Subcutaneous abdominal adipose tissue (tissue), 5 donors: ENCODE data around the gene MALAT1.

Experiments used
- H3K27ac ChIP-seq: one replicate; pipeline ENCODE4 v1.7.0; 2013; ENCODE audit warnings: low read depth, mild to moderate bottlenecking, inconsistent platforms, low read length, moderate library complexity
- H3K27me3 ChIP-seq, 5 donors: one replicate each; pipeline ENCODE4 v1.7.0; 2013; ENCODE audit warnings: low read length in 5 of 5, inconsistent platforms in 1 of 5; ENCODE audit not compliant: control insufficient read depth in 5 of 5, insufficient read depth in 4 of 5
- H3K36me3 ChIP-seq, 5 donors: one replicate each; pipeline ENCODE4 v1.7.0; 2013; ENCODE audit warnings: low read length in 5 of 5; ENCODE audit not compliant: control insufficient read depth in 5 of 5, insufficient read depth in 5 of 5
- H3K4me1 ChIP-seq, 5 donors: one replicate each; pipeline ENCODE4 v1.7.0; 2013; ENCODE audit warnings: low read length in 5 of 5, mild to moderate bottlenecking in 3 of 5, moderate library complexity in 1 of 5; ENCODE audit not compliant: control insufficient read depth in 5 of 5, insufficient read depth in 5 of 5
- H3K4me3 ChIP-seq, 5 donors: one replicate each; pipeline ENCODE4 v1.7.0; 2013; ENCODE audit warnings: low read length in 5 of 5, low read depth in 1 of 5
- H3K9ac ChIP-seq, 5 donors: one replicate each; pipeline ENCODE4 v1.7.0; 2013; ENCODE audit warnings: low read length in 5 of 5, mild to moderate bottlenecking in 4 of 5, moderate library complexity in 3 of 5
- H3K9me3 ChIP-seq, 5 donors: one replicate each; pipeline ENCODE4 v1.7.0; 2013; ENCODE audit warnings: low read length in 5 of 5; ENCODE audit not compliant: control insufficient read depth in 5 of 5
- donor health status: healthy.
- donor health status: healthy.
- donor health status: healthy.
- donor health status: healthy.
- donor health status: healthy.

Gene MALAT1

DNA sequence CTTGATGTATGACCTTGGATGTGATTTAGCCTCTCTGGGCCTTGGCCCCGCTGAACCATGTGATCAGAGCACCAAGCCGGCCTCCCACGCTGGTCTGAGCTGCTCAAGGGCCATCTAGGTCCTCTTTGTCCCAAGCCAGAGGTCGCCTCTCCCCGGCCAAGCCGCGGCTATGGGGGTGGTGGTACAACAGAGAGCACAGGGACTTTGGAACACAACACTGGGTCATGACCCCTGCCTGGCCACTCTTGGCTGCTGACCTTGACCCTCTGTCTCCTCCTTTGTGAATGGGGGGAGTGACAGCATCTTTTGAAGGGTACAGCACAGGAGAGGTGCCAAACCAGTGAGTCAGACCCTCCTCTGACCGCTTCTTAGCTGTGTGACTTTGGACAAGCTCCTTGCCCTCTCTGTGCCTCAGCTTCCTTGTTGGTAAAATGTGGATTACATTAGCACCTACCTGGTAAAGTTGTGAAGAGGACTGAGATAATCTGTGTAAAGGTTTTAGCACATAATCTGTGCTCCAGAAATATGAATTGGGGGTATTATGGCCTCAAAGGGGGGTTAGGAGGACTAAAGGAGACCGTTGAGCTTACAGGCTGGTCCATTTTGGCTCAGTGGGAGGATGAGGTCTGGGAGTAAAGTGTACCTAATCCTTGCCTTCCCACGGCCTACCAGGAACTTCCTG is 30.8 kb downstream of the MALAT1 start:
- peaks cover 5 to 14% (median 13%) of the 10 kb centered on the region in 5 donors for H3K4me1 ChIP-seq
- H3K9me3 ChIP-seq = no peaks in the 10 kb centered on the region
- peaks cover 0 to 65% (median 59%) of the 10 kb centered on the region in 5 donors for H3K36me3 ChIP-seq
- H3K9ac ChIP-seq = no peak overlapping the region
- no peaks in the 10 kb centered on the region for H3K27me3 ChIP-seq
- no peak overlapping the region for H3K27ac ChIP-seq
- H3K4me3 ChIP-seq = no peak overlapping the region

DNA sequence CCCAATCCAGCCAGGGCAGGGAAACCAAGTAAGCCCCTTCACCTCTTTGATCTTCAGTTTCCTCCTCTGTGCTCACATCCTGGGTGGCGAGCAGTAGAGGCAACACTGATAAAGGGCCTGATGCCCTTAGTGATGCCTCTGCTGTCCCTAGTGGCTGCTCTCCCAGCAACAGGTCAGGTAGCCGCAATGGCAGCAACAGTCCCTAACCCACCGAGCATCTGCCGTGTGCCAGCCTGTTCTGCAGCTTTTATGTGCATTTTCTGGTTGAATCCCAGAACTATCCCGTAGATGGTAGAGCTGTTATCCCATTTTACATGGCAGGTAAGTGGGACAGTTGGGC is 31.3 kb downstream of the MALAT1 start:
- no peak overlapping the region for H3K9ac ChIP-seq
- H3K9me3 ChIP-seq = no peaks in the 10 kb centered on the region
- no peak overlapping the region for H3K4me3 ChIP-seq
- H3K27me3 ChIP-seq = no peaks in the 10 kb centered on the region
- no peak overlapping the region for H3K27ac ChIP-seq
- H3K36me3 ChIP-seq = peaks cover 0 to 69% (median 63%) of the 10 kb centered on the region in 5 donors
- peaks cover 5 to 14% (median 13%) of the 10 kb centered on the region in 5 donors for H3K4me1 ChIP-seq

DNA sequence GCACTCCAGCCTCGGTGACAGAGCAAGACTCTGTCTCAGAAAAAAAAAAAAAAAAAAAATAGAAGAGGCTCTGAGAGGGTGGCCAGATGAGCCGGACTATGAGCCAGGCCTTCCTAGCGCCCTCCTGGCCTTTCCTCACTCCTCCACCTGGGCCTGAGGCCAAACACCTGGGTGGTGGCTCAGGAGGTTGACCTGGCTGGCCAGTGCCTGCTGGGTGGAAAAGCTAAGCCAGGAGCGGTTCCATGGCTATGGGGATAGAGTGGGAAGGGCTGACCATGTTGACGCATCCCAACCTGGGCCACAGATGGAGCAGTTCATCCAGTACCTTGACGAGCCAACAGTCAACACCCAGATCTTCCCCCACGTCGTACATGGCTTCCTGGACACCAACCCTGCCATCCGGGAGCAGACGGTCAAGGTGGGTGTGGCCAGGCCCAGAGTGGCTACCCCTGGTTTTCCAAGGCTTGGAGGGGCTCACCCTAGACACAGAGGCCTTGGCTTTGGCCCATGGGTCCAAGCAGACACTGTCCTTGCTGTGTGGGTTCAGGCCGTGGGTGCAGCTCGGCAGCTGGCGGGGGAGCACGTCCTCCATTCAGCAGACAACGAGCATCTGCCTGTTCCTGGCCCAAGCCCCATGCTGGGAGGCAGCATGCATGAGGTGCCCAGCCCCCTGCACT is 33.7 kb downstream of the MALAT1 start:
- Histone ChIP-seq H3K4me1 (no peaks in the 10 kb centered on the region), H3K27me3 (no peaks in the 10 kb centered on the region), H3K9ac (no peak overlapping the region), H3K27ac (no peak overlapping the region), H3K9me3 (no peaks in the 10 kb centered on the region), H3K36me3 (peaks cover 0 to 81% (median 78%) of the 10 kb centered on the region in 5 donors), H3K4me3 (no peak overlapping the region)

DNA sequence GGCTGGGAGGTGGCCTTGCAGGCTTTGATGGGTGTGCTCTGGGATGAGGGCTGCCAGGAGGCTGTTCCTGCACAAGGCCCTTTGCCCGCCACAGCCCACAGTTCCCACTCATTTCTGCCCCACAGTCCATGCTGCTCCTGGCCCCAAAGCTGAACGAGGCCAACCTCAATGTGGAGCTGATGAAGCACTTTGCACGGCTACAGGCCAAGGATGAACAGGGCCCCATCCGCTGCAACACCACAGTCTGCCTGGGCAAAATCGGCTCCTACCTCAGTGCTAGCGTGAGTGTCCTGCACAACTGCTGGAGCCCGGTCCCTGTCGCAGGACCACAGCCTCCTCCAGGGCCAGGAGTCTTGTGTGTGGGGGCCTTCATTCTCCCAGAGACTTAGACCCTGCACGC is 36.3 kb downstream of the MALAT1 start:
- H3K36me3 ChIP-seq = peaks cover 0 to 75% (median 68%) of the 10 kb centered on the region in 5 donors
- H3K27ac ChIP-seq = no peak overlapping the region
- H3K9ac ChIP-seq = no peak overlapping the region
- H3K4me1 ChIP-seq = peaks cover 0 to 8% (median 7%) of the 10 kb centered on the region in 5 donors
- H3K9me3 ChIP-seq = no peaks in the 10 kb centered on the region
- H3K4me3 ChIP-seq = no peak overlapping the region
- H3K27me3 ChIP-seq = no peaks in the 10 kb centered on the region

DNA sequence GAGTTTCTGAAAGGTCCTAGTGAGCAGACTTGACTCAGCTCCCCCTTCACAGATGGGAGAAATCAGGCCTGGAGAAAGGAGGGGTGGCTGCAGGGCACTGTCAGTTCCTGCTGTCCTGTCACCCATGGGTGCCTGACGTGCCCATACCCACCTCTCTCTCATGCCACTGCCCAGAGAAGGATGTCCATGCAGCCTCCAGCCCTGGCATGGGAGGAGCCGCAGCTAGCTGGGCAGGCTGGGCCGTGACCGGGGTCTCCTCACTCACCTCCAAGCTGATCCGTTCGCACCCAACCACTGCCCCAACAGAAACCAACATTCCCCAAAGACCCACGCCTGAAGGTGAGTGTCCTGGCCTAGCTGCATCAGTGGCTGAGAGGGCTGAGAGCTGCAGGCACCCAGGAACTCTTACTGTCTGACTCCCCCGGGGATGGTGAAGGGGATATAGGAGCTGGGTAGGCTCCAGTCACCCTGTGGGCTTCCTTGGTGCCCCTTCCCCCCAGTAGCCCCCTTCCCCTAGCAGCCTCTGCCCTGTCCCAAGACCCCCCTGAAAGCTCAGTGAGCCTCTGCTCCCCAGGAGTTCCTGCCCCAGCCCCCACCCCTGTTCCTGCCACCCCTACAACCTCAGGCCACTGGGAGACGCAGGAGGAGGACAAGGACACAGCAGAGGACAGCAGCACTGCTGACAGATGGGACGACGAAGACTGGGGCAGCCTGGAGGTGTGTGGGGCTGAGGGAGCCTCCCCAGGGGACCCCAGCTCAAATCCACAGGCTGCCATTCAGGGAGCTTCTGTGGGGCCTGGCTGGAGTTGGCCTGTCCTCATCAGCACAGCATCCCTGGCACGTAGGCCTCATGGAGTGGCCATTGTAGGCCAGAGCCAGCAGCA is 37.8 kb downstream of the MALAT1 start:
- H3K27ac ChIP-seq = no peak overlapping the region

DNA sequence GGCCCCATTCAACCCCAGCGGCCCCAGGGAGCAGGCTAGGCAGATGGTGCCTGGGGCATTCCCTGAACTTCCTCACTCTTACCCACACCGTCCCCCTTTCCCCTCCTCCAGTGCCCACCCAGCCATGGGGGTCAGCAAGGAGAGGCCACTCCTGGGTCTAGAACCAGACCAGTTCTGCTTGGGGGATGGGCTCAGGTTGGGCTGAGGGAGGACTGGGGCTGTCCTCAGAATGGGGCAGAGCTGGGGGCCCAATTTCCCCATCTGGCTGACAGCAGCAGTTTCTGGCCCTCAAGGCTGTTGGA is 38.4 kb downstream of the MALAT1 start:
- no peaks in the 10 kb centered on the region for H3K9me3 ChIP-seq
- no peak overlapping the region for H3K27ac ChIP-seq
- H3K4me3 ChIP-seq = no peak overlapping the region
- peaks cover 3 to 28% (median 22%) of the 10 kb centered on the region in 5 donors for H3K4me1 ChIP-seq
- peaks cover 0 to 55% (median 49%) of the 10 kb centered on the region in 5 donors for H3K36me3 ChIP-seq
- H3K27me3 ChIP-seq = no peaks in the 10 kb centered on the region
- H3K9ac ChIP-seq = no peak overlapping the region

More for the DNA sequence above, 37.8 kb downstream of the MALAT1 start:
- H3K9ac ChIP-seq = no peak overlapping the region
- peaks cover 3 to 23% (median 20%) of the 10 kb centered on the region in 5 donors for H3K4me1 ChIP-seq
- no peaks in the 10 kb centered on the region for H3K27me3 ChIP-seq
- H3K36me3 ChIP-seq = peaks cover 0 to 59% (median 53%) of the 10 kb centered on the region in 5 donors
- H3K4me3 ChIP-seq = no peak overlapping the region
- no peaks in the 10 kb centered on the region for H3K9me3 ChIP-seq

DNA sequence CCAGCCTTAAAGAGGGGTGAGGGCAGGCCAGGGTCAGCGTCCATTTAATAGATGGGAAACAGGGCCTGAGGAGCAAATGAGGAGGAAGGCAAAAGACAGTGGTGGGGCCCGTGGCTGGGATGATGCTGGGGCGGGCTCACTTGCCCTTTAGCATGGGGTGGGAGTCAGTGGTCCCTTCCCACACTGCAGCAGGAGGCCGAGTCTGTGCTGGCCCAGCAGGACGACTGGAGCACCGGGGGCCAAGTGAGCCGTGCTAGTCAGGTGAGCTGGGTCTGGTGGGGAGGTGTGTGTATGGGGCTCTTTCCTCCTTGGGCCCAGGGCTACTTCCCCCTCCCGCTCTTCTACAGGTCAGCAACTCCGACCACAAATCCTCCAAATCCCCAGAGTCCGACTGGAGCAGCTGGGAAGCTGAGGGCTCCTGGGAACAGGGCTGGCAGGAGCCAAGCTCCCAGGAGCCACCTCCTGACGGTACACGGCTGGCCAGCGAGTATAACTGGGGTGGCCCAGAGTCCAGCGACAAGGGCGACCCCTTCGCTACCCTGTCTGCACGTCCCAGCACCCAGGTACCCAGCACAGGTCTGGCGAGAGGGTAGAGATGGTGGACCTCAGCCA is 38.9 kb downstream of the MALAT1 start:
- no peaks in the 10 kb centered on the region for H3K27me3 ChIP-seq
- H3K9ac ChIP-seq = no peak overlapping the region
- no peak overlapping the region for H3K27ac ChIP-seq
- H3K36me3 ChIP-seq = peaks cover 0 to 53% (median 45%) of the 10 kb centered on the region in 5 donors
- no peaks in the 10 kb centered on the region for H3K9me3 ChIP-seq
- H3K4me1 ChIP-seq = peaks cover 3 to 28% (median 22%) of the 10 kb centered on the region in 5 donors
- no peak overlapping the region for H3K4me3 ChIP-seq

DNA sequence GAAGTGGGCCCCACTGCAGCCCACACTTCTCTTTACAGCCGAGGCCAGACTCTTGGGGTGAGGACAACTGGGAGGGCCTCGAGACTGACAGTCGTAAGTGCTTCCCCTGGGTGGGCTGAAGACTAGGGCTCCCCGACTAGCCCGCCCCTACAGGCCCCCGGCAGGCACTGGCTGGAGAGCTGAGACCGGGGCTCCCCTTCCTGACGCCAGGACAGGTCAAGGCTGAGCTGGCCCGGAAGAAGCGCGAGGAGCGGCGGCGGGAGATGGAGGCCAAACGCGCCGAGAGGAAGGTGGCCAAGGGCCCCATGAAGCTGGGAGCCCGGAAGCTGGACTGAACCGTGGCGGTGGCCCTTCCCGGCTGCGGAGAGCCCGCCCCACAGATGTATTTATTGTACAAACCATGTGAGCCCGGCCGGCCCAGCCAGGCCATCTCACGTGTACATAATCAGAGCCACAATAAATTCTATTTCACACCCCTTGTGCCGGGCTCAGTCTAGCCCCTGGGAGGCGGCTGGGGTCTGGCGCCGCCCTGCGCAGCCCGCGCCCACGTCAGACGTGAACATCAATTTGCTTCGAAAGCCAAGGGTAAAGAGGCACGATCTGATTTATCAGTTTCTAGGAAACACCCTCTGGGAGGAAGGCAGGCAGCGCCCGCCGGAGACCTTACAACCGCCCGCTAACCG is 39.5 kb downstream of the MALAT1 start:
- H3K27ac ChIP-seq = no peak overlapping the region
- peaks cover 0 to 50% (median 43%) of the 10 kb centered on the region in 5 donors for H3K36me3 ChIP-seq
- H3K4me1 ChIP-seq = peaks cover 3 to 28% (median 22%) of the 10 kb centered on the region in 5 donors
- H3K27me3 ChIP-seq = no peaks in the 10 kb centered on the region
- H3K9ac ChIP-seq = no peak overlapping the region
- no peaks in the 10 kb centered on the region for H3K9me3 ChIP-seq
- no peak overlapping the region for H3K4me3 ChIP-seq

DNA sequence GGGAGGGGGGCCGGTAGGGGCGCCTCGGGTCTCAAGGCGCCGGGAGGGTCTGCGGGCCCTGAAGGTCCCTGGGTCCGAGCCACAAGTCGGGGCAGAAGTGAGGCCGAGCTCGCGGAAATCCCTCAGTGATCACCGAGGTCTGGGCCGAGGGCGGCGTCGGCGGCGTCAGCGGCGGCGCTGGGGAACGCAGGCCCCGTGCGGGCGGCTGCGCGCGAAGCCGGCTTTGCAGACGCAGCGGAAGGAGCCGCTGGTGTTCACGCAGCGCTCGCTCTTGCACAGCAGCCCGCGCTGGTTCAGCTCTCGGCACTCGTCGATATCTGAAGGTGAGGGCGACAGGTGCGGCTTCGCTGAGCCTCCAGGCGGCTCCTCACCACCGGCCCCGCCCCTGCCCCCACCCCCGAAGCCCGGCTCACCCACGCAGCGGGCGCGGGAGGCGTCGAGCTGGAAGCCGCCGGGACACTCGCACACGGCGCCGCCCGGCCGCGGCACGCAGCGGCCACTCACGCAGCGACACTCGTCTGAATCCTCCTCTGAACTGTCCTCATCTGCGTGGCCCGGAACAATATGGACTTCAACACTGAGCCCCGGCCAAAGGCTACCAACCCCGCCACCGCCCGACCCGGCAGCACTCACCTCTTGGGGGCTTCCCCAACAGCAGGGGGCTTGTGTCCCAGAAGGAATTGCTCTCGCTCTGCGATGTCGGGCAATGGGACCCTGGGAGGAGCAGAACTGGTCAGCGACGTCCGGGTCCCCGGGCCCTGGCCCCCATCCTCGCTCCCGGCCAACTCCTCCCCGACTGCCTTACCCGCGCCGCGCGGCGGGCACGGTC is 40.3 kb downstream of the MALAT1 start:
- Histone ChIP-seq H3K36me3 (peaks cover 0 to 46% (median 40%) of the 10 kb centered on the region in 5 donors), H3K9me3 (no peaks in the 10 kb centered on the region), H3K4me1 (peaks cover 3 to 28% (median 22%) of the 10 kb centered on the region in 5 donors), H3K27me3 (no peaks in the 10 kb centered on the region), H3K4me3 (peak overlapping the region in 2 of 5 donors; percentile 74 to 77), H3K9ac (peak overlapping the region in 1 of 5 donors; percentile 32), H3K27ac (no peak overlapping the region)
